Stimulated activated naive CD8-positive, alpha-beta T cell treated with anti-CD3 and anti-CD28 coated beads, Interleukin-15, Interleukin-2, amounts not matched to agents 100 ng/mL and 50 ng/mL, for 24 hours (primary cell): ENCODE results near the gene SOX5.

Experiments
- H3K27ac Mint-ChIP-seq: one replicate; pipeline ENCODE4 v1.8.0; 2021; ENCODE audit warnings: mild to moderate bottlenecking, mixed read lengths
- H3K27me3 Mint-ChIP-seq: one replicate; pipeline ENCODE4 v1.8.0; 2021; ENCODE audit warnings: mixed read lengths
- H3K36me3 Mint-ChIP-seq: one replicate; pipeline ENCODE4 v1.8.0; 2021; ENCODE audit warnings: low read depth, mixed read lengths
- H3K4me1 Mint-ChIP-seq: one replicate; pipeline ENCODE4 v1.8.0; 2021; ENCODE audit warnings: low read depth, mixed read lengths
- H3K4me3 Mint-ChIP-seq: one replicate; pipeline ENCODE4 v1.8.0; 2021; ENCODE audit warnings: mild to moderate bottlenecking, mixed read lengths
- H3K9me3 Mint-ChIP-seq: one replicate; pipeline ENCODE4 v1.8.0; 2021; ENCODE audit warnings: mixed read lengths

Gene SOX5

GRCh38 chr12:23630524-23630923 lies 318.9 kb downstream of the SOX5 start:
- H3K4me1 Mint-ChIP-seq = no peaks in the 10 kb centered on the region
- H3K36me3 Mint-ChIP-seq = no peaks in the 10 kb centered on the region
- no peak overlapping the region for H3K27ac Mint-ChIP-seq
- H3K9me3 Mint-ChIP-seq = no peaks in the 10 kb centered on the region
- H3K27me3 Mint-ChIP-seq = no peaks in the 10 kb centered on the region
- no peak overlapping the region for H3K4me3 Mint-ChIP-seq

DNA sequence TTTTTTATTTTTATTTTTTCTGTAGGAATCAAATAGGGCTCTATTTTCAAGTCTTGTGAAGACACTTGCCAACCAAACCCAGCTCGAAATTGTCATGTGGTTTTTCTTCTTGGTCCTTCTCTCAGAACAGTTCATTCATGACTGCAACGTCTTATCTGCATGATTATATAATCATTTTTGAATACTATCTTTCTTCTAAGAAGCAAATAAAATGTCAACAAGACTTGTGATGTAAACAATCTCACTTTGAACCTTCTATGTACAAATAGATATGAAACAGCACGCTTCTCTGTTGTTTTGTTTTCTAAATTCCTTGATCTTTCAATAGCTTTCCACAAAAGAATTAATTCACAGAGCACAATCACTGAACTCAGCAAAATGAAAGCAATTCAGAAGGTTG lies 320.7 kb downstream of the SOX5 start:
- H3K36me3 Mint-ChIP-seq = no peaks in the 10 kb centered on the region
- H3K27me3 Mint-ChIP-seq = no peaks in the 10 kb centered on the region
- peaks cover 3% of the 10 kb centered on the region for H3K9me3 Mint-ChIP-seq
- no peak overlapping the region for H3K27ac Mint-ChIP-seq
- no peak overlapping the region for H3K4me3 Mint-ChIP-seq
- no peaks in the 10 kb centered on the region for H3K4me1 Mint-ChIP-seq

DNA sequence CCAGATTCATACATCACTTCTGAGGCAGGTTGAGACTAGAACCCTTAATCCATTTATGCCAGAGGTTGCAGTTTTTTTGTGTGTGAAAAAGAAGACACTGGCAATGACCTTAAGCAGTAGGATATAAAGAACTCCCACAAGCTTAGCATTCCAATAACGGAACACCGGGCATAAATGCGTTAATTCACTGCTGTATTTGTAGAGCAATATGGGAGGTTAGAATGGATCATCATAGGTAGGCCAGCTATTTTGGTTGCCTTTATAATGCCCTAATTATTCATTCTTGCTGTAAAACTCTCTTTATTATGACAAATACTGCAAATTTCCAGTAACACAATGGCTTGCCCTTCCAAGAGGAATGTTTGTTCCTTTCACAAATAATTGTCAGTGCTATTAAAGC lies 322.7 kb downstream of the SOX5 start:
- no peaks in the 10 kb centered on the region for H3K36me3 Mint-ChIP-seq
- H3K27me3 Mint-ChIP-seq = no peaks in the 10 kb centered on the region
- no peak overlapping the region for H3K4me3 Mint-ChIP-seq
- peaks cover 6% of the 10 kb centered on the region for H3K9me3 Mint-ChIP-seq
- no peaks in the 10 kb centered on the region for H3K4me1 Mint-ChIP-seq
- H3K27ac Mint-ChIP-seq = no peak overlapping the region

- Mint-ChIP-seq H3K9me3 (peaks cover 6% of the 10 kb centered on the region), H3K27ac (no peak overlapping the region), H3K4me1 (no peaks in the 10 kb centered on the region), H3K27me3 (no peaks in the 10 kb centered on the region), H3K4me3 (no peak overlapping the region), H3K36me3 (no peaks in the 10 kb centered on the region)
Observed at GRCh38 chr12:23621900-23622299, 327.6 kb downstream of the SOX5 start.

DNA sequence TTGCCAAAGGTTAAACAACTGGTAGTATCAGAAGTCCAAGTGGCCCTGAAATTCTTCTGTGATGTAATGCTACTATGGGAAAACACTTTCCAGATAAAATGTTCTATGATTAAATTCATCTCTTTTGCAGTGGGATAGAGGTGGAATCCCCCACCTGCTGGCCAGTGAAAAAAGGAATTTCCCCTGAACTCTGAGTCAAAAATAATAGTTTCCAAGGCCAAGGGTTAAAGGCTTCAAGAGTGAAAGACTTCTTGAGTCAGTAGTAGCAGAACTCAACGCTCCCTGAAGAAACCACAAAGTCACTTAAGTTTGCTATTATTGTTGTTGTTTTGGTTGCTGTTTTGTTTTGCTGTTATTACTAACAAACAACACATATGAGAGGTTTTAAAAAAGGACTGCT lies 330.8 kb downstream of the SOX5 start:
- no peaks in the 10 kb centered on the region for H3K4me1 Mint-ChIP-seq
- no peaks in the 10 kb centered on the region for H3K27me3 Mint-ChIP-seq
- peaks cover 17% of the 10 kb centered on the region for H3K9me3 Mint-ChIP-seq
- no peak overlapping the region for H3K27ac Mint-ChIP-seq
- no peak overlapping the region for H3K4me3 Mint-ChIP-seq
- H3K36me3 Mint-ChIP-seq = no peaks in the 10 kb centered on the region

DNA sequence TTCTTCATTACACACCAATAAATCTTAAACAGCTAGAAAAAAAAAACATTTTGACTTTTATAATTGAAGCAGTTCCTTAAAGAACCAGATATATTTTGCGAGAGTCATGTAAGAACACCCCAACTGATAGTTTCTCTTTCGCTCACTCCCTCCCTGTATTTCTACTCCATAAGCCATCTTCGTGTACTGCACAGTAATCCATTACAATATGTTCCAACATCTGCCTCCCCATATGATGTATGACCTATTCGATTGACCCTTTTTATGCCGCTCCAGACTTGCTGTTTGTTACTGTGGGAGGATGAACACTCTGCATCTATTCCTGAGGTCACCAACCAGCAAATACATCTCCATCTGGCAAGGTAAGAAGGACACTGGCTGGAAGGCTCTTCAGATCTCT lies 331.7 kb downstream of the SOX5 start:
- Mint-ChIP-seq H3K4me3 (no peak overlapping the region), H3K27ac (no peak overlapping the region), H3K27me3 (no peaks in the 10 kb centered on the region), H3K9me3 (peaks cover 19% of the 10 kb centered on the region), H3K4me1 (no peaks in the 10 kb centered on the region), H3K36me3 (no peaks in the 10 kb centered on the region)

DNA sequence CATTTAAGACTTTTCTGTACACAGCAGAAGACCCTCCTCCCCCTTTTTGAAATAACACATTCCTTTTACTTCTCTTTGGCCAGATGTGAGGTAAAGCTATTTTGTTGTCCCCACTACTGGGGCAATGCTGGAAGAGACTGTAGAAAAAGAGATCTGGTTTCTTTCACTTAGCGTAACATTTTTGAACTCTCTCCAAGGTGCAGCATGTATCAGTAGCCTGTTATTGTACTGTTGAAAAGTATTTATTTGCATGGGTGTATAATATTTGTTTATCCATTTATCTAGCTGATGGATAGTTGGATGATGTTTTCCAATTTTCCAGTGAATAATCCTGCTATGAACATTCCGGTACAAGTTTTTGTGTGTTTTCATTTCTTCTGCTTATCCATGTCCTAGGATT lies 335.2 kb downstream of the SOX5 start:
- H3K4me1 Mint-ChIP-seq = no peaks in the 10 kb centered on the region
- H3K27me3 Mint-ChIP-seq = no peaks in the 10 kb centered on the region
- no peak overlapping the region for H3K4me3 Mint-ChIP-seq
- no peaks in the 10 kb centered on the region for H3K36me3 Mint-ChIP-seq
- H3K9me3 Mint-ChIP-seq = peaks cover 19% of the 10 kb centered on the region
- no peak overlapping the region for H3K27ac Mint-ChIP-seq

GRCh38 chr12:23611320-23611719 lies 338.1 kb downstream of the SOX5 start:
- H3K27ac Mint-ChIP-seq = no peak overlapping the region
- H3K27me3 Mint-ChIP-seq = no peaks in the 10 kb centered on the region
- peaks cover 16% of the 10 kb centered on the region for H3K9me3 Mint-ChIP-seq
- no peak overlapping the region for H3K4me3 Mint-ChIP-seq
- no peaks in the 10 kb centered on the region for H3K4me1 Mint-ChIP-seq
- no peaks in the 10 kb centered on the region for H3K36me3 Mint-ChIP-seq

DNA sequence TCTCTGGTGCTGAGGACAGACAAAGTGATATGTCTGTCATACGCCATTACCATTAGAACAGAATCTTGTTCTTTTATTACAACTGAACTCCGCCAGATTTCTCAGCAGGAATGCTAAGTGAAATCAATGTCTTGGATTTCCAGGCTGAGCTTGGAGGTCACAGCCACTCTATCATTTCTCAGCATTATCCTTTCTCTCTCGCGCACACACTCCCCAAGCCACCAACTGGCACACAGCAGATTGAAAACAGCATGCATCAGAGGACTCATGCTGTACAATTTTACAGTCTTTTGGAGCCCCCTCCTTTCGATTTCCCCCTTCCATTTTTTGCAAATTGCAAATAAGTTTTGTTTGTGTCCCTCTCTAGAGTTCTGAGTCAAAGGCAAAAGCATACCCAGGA lies 348.6 kb downstream of the SOX5 start:
- Mint-ChIP-seq H3K9me3 (peaks cover 16% of the 10 kb centered on the region), H3K27me3 (no peaks in the 10 kb centered on the region), H3K36me3 (no peaks in the 10 kb centered on the region), H3K4me3 (no peak overlapping the region), H3K4me1 (no peaks in the 10 kb centered on the region), H3K27ac (no peak overlapping the region)

DNA sequence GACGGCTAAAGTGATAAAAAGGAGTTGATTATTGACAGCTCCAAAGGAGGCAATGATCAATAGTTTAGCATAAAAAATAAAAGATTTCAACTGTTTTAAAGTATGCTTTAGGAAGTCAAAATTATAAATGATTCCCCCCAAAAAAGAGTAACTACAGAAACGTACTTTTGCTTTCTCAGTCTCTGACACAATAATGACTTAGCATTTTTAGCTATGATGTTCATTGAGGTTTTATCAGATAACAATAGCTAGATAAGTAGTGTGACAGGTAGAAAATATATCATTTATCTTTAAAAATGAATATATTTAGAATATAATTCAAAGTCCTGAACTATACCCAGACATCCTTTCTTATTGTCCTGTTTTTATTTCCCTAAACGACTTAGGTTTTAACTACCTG lies 352.9 kb downstream of the SOX5 start:
- H3K27ac Mint-ChIP-seq = no peak overlapping the region
- H3K36me3 Mint-ChIP-seq = no peaks in the 10 kb centered on the region

GRCh38 chr12:23587833-23588559 lies 361.5 kb downstream of the SOX5 start:
- H3K36me3 Mint-ChIP-seq = no peaks in the 10 kb centered on the region
- no peaks in the 10 kb centered on the region for H3K27me3 Mint-ChIP-seq
- H3K4me1 Mint-ChIP-seq = no peaks in the 10 kb centered on the region
- no peak overlapping the region for H3K4me3 Mint-ChIP-seq
- H3K9me3 Mint-ChIP-seq = peaks cover 4% of the 10 kb centered on the region
- H3K27ac Mint-ChIP-seq = no peak overlapping the region

More for the DNA sequence above, 352.9 kb downstream of the SOX5 start:
- Mint-ChIP-seq H3K4me1 (no peaks in the 10 kb centered on the region), H3K27me3 (no peaks in the 10 kb centered on the region), H3K9me3 (peaks cover 19% of the 10 kb centered on the region), H3K4me3 (no peak overlapping the region)

- Mint-ChIP-seq H3K4me3 (no peak overlapping the region), H3K36me3 (no peaks in the 10 kb centered on the region), H3K27me3 (no peaks in the 10 kb centered on the region), H3K27ac (no peak overlapping the region), H3K9me3 (peaks cover 4% of the 10 kb centered on the region), H3K4me1 (no peaks in the 10 kb centered on the region)
Observed at GRCh38 chr12:23585782-23586163, 363.7 kb downstream of the SOX5 start.

DNA sequence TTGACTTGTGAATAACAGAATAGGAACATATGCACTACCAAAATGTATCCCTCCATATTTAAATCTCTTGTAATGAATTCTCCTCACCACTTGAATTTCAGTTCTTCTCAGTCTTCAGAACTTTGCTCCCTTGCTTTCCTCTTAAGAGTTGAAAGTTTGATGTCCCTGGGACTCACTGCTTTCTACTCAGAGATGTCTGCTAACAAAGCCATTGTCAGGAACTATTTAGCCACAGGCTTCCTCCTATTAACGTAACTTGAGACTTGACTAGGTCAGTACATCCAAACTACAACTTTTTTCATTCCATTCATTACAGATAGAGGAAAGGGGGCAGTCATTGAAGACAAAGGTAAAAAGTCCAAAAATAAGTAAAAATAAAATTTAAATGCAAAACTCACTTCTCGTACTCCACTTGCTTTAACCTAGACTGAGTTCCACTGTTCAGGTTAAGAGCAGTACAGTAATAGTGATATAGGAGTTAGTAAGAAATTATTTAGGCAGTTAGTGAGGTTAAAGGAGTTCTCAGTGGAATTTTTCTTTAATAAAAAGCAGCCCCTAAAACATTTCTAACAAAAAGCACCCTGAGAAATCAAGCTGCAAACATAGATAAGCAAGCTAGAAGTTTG lies 364.2 kb downstream of the SOX5 start:
- Mint-ChIP-seq H3K9me3 (peaks cover 4% of the 10 kb centered on the region), H3K27me3 (no peaks in the 10 kb centered on the region), H3K36me3 (no peaks in the 10 kb centered on the region)

DNA sequence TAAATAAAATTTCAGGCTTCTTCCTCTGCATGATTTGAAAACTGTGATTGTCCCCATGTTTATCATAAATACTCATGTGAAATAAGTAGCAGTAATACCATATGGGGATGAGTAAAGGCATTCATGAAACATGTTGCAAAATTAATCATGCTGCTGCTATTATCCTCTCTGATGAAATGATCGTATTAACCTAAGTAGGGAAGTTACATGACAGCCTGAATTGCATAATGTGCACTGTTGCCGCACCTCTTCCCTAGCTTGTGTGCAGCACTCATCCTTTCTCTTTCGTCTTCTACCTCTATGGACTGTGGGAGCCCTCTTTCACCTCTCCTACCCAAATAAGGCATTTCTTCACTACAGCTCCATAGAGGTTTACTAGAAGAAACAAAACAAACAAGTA lies 367.6 kb downstream of the SOX5 start:
- Mint-ChIP-seq H3K9me3 (peaks cover 4% of the 10 kb centered on the region), H3K4me3 (no peak overlapping the region), H3K36me3 (no peaks in the 10 kb centered on the region), H3K4me1 (no peaks in the 10 kb centered on the region), H3K27me3 (no peaks in the 10 kb centered on the region), H3K27ac (no peak overlapping the region)

More for the DNA sequence above, 364.2 kb downstream of the SOX5 start:
- Mint-ChIP-seq H3K4me1 (no peaks in the 10 kb centered on the region), H3K27ac (no peak overlapping the region), H3K4me3 (no peak overlapping the region)

- H3K36me3 Mint-ChIP-seq = no peaks in the 10 kb centered on the region
- no peaks in the 10 kb centered on the region for H3K4me1 Mint-ChIP-seq
- H3K27me3 Mint-ChIP-seq = no peaks in the 10 kb centered on the region
- no peak overlapping the region for H3K27ac Mint-ChIP-seq
- H3K9me3 Mint-ChIP-seq = peaks cover 4% of the 10 kb centered on the region
- H3K4me3 Mint-ChIP-seq = no peak overlapping the region
Observed at GRCh38 chr12:23579257-23579656, 370.2 kb downstream of the SOX5 start.

DNA sequence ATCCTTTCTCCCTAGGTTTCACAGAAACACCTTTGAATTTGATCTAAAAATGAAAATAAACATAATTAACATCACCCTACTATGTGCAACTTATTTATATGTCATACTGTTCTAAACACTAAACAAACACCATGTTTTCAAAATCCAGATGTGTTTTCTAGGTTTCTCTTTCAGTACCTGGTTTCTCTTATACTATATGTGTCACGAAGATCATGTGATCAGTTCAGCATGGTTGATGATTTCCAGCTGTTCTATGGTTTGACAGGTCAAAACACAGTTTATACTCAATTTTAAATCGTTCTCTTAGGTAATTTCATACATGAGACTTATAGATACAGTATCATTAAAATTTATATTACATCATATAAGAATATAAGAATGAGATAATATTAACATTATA lies 373.1 kb downstream of the SOX5 start:
- Mint-ChIP-seq H3K27ac (no peak overlapping the region), H3K27me3 (no peaks in the 10 kb centered on the region), H3K36me3 (no peaks in the 10 kb centered on the region), H3K9me3 (peaks cover 6% of the 10 kb centered on the region), H3K4me3 (no peak overlapping the region), H3K4me1 (no peaks in the 10 kb centered on the region)
